ENCODE data around the gene B4GALNT1. TPM values are rescaled to one million over a fixed set of nuclear protein-coding genes. Genes with fewer than 3 reads are reported as not detected.

B4GALNT1 gene
- total RNA-seq, 1 experiment from 2014 or later, result 31.3 TPM

DNA sequence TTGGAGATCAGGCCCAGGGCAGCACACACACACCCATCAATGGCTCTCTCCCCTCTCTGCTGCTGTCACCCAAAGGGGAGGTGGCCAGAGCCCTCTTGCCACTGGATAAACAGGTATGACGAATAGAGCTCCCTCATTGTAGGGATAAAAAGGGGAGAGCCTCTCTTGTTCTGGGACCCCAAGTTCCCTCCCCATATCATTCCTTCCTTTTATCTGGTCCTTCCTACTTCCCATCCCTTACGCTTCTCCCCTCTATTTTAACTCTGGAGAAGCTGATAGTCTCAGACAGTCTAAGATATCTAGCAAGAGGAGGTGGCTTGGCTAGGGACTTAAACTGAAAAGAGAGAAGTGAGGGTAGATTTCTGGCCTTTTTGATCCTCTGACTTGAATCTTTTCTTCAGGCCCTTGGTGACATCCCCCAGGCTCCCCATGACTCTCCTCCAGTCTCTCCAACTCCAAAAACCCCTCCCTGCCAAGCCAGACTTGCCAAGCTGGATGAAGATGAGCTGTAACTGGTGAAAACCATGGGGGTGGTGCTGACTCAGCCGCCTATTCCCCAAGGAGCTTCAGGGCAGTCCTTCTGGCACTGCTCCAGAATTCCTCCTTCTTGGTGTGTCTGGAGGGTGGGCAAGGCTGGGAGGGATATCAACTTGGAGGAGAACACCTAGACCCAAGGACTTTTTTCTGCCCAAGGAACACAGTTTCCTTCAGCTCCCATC, 16.5 kb downstream of the B4GALNT1 start:
- Histone ChIP-seq H3K4me1 (ENCODE audit: control insufficient read depth in 1 of 2, insufficient read depth in 2 of 2, low read length in 2 of 2) (peaks cover 0 to 6% of the 10 kb centered on the region in 2 experiments; a peak in 1 of 4 replicates), H3K9me3 (ENCODE audit: control insufficient read depth in 1 of 2, insufficient read depth in 1 of 2, low read depth in 1 of 2, low read length in 2 of 2) (no peaks in the 10 kb centered on the region), H3K27me3 (ENCODE audit: insufficient read depth, low read length) (no peaks in the 10 kb centered on the region), H3K9me2 (ENCODE audit: insufficient read depth) (no peaks in the 10 kb centered on the region), H4K20me1 (ENCODE audit: insufficient read depth) (no peaks in the 10 kb centered on the region), H2AFZ (ENCODE audit: low read depth, low read length, poor library complexity, severe bottlenecking) (no peak overlapping the region), H3K79me2 (ENCODE audit: insufficient read depth, low read length) (no peaks in the 10 kb centered on the region), H3K9ac (ENCODE audit: low read length) (no peak overlapping the region), H3K27ac (ENCODE audit: low read depth, low read length) (no peak overlapping the region), H3K36me3 (ENCODE audit: control insufficient read depth in 1 of 2, insufficient read depth in 2 of 2, low read length in 2 of 2) (no peaks in the 10 kb centered on the region), H3K4me3 (replicated peaks in 1 of 2; ENCODE audit: low read depth in 1 of 2, low read length in 2 of 2) (no peak overlapping the region), H3K4me2 (ENCODE audit: low read length) (no peak overlapping the region)
- TF ChIP-seq, protein P1, sequence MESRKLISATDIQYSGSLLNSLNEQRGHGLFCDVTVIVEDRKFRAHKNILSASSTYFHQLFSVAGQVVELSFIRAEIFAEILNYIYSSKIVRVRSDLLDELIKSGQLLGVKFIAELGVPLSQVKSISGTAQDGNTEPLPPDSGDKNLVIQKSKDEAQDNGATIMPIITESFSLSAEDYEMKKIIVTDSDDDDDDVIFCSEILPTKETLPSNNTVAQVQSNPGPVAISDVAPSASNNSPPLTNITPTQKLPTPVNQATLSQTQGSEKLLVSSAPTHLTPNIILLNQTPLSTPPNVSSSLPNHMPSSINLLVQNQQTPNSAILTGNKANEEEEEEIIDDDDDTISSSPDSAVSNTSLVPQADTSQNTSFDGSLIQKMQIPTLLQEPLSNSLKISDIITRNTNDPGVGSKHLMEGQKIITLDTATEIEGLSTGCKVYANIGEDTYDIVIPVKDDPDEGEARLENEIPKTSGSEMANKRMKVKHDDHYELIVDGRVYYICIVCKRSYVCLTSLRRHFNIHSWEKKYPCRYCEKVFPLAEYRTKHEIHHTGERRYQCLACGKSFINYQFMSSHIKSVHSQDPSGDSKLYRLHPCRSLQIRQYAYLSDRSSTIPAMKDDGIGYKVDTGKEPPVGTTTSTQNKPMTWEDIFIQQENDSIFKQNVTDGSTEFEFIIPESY (IDR thresholded peaks at IDR 0.05; ENCODE audit: extremely low read depth, insufficient replicate concordance, low read length), result no peak
- no TSS peak for BruUV-seq (replicated peaks)
- CTCF ChIA-PET, result interaction anchor here (1.4 kb wide), 1 partner anchor 16 kb away, joined by 4 read pairs; the partner anchor contains the start of gene B4GALNT1
- intact Hi-C loops (cut with micrococcal nuclease), result no loop called here
- no peak for ATAC-seq
- RAD21 ChIA-PET (ENCODE audit: low non-redundant PET in 1 of 2, low total read pairs in 2 of 2, uncharacterized antibody in 2 of 2, unreplicated experiment in 2 of 2), result no interaction called here
- POLR2A ChIA-PET, result no interaction called here
- no peak for DNase-seq (ENCODE audit: low read depth, low spot score)

DNA sequence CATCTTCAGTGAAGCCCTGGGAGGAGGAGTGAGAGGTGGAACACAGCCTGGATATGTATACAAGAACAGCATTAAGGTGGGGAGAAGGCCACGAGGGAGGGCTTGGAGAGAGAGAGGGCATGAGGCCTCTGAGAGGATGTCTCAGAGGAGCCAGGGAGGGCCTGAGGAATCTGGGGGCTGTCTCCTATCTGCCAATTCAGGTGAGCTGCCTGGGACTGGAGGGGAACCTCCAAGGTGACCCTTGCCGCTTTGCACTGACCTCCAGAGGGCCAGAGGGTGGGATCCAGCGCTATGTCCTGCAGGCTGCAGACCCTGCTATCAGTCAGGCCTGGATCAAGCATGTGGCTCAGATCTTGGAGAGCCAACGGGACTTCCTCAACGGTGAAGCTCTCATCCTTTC, 17.4 kb downstream of the B4GALNT1 start:
- H4K20me1 ChIP-seq (ENCODE audit: insufficient read depth), result no peaks in the 10 kb centered on the region
- no peak overlapping the region for H3K9ac ChIP-seq (ENCODE audit: low read length)
- no peak overlapping the region for H3K4me3 ChIP-seq (replicated peaks in 1 of 2; ENCODE audit: low read depth in 1 of 2, low read length in 2 of 2)
- no peak overlapping the region for H2AFZ ChIP-seq (ENCODE audit: low read depth, low read length, poor library complexity, severe bottlenecking)
- no peak for ATAC-seq
- no peaks in the 10 kb centered on the region for H3K9me2 ChIP-seq (ENCODE audit: insufficient read depth)
- H3K4me2 ChIP-seq (ENCODE audit: low read length), result no peak overlapping the region
- intact Hi-C loops (cut with micrococcal nuclease), result no loop called here
- TF ChIP-seq CBX3 (IDR thresholded peaks at IDR 0.05; ENCODE audit: low read depth), result no peak
- no peak for TF ChIP-seq ZNF274 (IDR thresholded peaks at IDR 0.05; ENCODE audit: low read depth, low read length)
- RAD21 ChIA-PET (ENCODE audit: low non-redundant PET in 1 of 2, low total read pairs in 2 of 2, uncharacterized antibody in 2 of 2, unreplicated experiment in 2 of 2), result no interaction called here
- H3K79me2 ChIP-seq (ENCODE audit: insufficient read depth, low read length), result no peaks in the 10 kb centered on the region
- H3K36me3 ChIP-seq (ENCODE audit: control insufficient read depth in 1 of 2, insufficient read depth in 2 of 2, low read length in 2 of 2), result no peaks in the 10 kb centered on the region
- no TSS peak for BruUV-seq (replicated peaks)
- peaks cover 0 to 9% of the 10 kb centered on the region in 2 experiments; a peak in 1 of 4 replicates for H3K4me1 ChIP-seq (ENCODE audit: control insufficient read depth in 1 of 2, insufficient read depth in 2 of 2, low read length in 2 of 2)
- no peak overlapping the region for H3K27ac ChIP-seq (ENCODE audit: low read depth, low read length)
- DNase-seq (ENCODE audit: low read depth, low spot score), result no peak
- no peaks in the 10 kb centered on the region for H3K27me3 ChIP-seq (ENCODE audit: insufficient read depth, low read length)
- no peaks in the 10 kb centered on the region for H3K9me3 ChIP-seq (ENCODE audit: control insufficient read depth in 1 of 2, insufficient read depth in 1 of 2, low read depth in 1 of 2, low read length in 2 of 2)
- POLR2A ChIA-PET, result no interaction called here
- CTCF ChIA-PET, result interaction anchor here (1.4 kb wide), 1 partner anchor 17 kb away, joined by 4 read pairs; the partner anchor contains the start of gene B4GALNT1

All from HCT116 (cell line).